HK-2 (cell line): Measurements from ENCODE around the gene ANKAR.
"Not testable (repeated sequence)": the region's sequence is repeated elsewhere in the genome, so short reads cannot be mapped to it uniquely, and the experiment has no call there.

ENCODE experiments used
- DNase-seq: peaks from one replicate; pipeline ENCODE4 v3.0.0-alpha.2; 2018; ENCODE audit not compliant: unreplicated experiment

The ANKAR gene

GRCh38 chr2:189674374-189675112 is at the start of gene ANKAR:
TSS of gene ANKAR (plus strand) at chr2:189674670. CDS start at chr2:189676491, 1,821 bp downstream.
- DNase-seq, result peak; percentile 96

- DNase-seq, result no peak
Measured at GRCh38 chr2:189625636-189626035, 48.8 kb upstream of the ANKAR start.

GRCh38 chr2:189627789-189628188 is 46.7 kb upstream of the ANKAR start:
- no peak for DNase-seq

- DNase-seq, result no peak
Measured at GRCh38 chr2:189628817-189629530, 45.5 kb upstream of the ANKAR start.

- no peak for DNase-seq
Measured at GRCh38 chr2:189629531-189630453, 44.7 kb upstream of the ANKAR start.

GRCh38 chr2:189631849-189632248 is 42.6 kb upstream of the ANKAR start:
- DNase-seq, result no peak

GRCh38 chr2:189633392-189633811 is 41.1 kb upstream of the ANKAR start:
- DNase-seq, result no peak

- no peak for DNase-seq
Measured at GRCh38 chr2:189635353-189635752, 39.1 kb upstream of the ANKAR start.

- DNase-seq, result no peak
Measured at GRCh38 chr2:189638301-189639006, 36.0 kb upstream of the ANKAR start.

- DNase-seq, result no peak
Measured at GRCh38 chr2:189639007-189639609, 35.4 kb upstream of the ANKAR start.

GRCh38 chr2:189641002-189641401 is 33.5 kb upstream of the ANKAR start:
- DNase-seq, result no peak

GRCh38 chr2:189641590-189641989 is 32.9 kb upstream of the ANKAR start:
- DNase-seq, result no peak

GRCh38 chr2:189646521-189646920 is 27.9 kb upstream of the ANKAR start:
- no peak for DNase-seq

GRCh38 chr2:189648846-189649509 is 25.5 kb upstream of the ANKAR start:
- no peak for DNase-seq

- DNase-seq, result no peak
Measured at GRCh38 chr2:189651284-189651683, 23.2 kb upstream of the ANKAR start.

GRCh38 chr2:189653464-189653863 is 21.0 kb upstream of the ANKAR start:
- not testable (repeated sequence) for DNase-seq

- no peak for DNase-seq
Measured at GRCh38 chr2:189654641-189655040, 19.8 kb upstream of the ANKAR start.

- DNase-seq, result no peak
Measured at GRCh38 chr2:189657867-189658266, 16.6 kb upstream of the ANKAR start.

GRCh38 chr2:189658306-189659212 is 15.9 kb upstream of the ANKAR start:
- DNase-seq, result no peak
